Kidney glomerular epithelial cell (primary cell): ENCODE measurements around the gene CMTM2.
"Not testable (repeated sequence)": the region's sequence is repeated elsewhere in the genome, so short reads cannot be mapped to it uniquely, and the experiment has no call there.

Experiments
- DNase-seq: peaks from one replicate; lab custom pipeline; 2025; lab: John Stamatoyannopoulos, UW

CMTM2 gene

DNA sequence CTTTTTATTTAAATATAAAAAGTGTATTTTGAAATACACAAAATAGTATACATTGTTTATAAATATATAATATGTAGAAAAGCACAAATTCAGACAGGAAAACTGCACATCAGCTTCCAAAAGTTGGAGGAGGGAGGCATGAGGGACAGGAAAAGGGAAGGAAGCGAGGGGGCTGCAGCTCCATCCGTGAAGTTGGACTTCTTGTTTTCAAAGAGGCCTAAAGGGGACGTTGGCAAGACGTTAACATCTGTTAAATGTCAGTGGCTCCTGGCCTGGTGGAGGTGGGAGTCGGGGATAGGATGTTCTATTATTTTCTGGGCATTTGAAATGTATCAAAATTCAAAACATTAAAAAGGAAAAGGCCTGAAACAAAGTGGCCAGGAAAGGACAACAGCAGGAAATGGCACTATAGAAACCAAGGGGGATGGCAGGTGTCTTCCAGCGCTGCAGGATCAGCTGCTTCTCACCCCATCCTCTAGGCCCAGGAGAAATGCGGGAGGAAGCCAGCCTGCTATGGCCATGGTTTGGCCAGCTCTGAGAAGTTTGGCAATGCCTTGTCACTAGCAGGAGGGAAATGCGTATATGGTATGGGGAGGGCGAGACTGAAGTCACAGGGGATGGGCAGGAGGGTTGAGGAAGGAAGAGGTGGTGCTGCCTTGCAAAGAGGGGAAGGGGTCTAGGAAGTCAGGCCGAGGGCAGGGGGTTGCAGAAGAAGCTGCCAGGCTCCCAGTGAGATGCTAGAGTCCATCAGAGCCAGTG, 6.4 kb downstream of the CMTM2 start:
- no peak for DNase-seq

DNA sequence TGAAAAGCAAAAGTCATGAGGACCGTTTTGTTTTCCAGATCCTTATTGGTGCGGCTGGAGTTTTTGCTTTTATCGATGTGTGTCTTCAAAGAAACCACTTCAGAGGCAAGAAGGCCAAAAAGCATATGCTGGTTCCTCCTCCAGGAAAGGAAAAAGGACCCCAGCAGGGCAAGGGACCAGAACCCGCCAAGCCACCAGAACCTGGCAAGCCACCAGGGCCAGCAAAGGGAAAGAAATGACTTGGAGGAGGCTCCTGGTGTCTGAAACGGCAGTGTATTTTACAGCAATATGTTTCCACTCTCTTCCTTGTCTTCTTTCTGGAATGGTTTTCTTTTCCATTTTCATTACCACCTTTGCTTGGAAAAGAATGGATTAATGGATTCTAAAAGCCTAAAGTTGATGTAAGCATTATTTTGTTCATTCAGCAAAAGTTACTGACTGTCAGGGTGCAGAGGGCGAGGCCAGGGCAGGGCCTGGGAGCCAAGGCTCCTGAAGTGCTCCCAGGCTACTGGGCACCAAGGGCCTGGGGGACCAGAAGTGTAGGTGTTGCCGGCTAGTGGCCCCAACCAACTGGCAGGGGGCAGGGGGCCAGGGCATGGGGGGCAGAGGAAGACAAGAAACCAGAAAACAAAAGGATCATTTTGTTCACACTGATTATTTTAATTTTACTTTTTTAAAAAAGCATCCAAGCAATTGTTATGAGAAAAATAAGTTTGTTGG, 8.8 kb downstream of the CMTM2 start:
- DNase-seq: no peak

DNA sequence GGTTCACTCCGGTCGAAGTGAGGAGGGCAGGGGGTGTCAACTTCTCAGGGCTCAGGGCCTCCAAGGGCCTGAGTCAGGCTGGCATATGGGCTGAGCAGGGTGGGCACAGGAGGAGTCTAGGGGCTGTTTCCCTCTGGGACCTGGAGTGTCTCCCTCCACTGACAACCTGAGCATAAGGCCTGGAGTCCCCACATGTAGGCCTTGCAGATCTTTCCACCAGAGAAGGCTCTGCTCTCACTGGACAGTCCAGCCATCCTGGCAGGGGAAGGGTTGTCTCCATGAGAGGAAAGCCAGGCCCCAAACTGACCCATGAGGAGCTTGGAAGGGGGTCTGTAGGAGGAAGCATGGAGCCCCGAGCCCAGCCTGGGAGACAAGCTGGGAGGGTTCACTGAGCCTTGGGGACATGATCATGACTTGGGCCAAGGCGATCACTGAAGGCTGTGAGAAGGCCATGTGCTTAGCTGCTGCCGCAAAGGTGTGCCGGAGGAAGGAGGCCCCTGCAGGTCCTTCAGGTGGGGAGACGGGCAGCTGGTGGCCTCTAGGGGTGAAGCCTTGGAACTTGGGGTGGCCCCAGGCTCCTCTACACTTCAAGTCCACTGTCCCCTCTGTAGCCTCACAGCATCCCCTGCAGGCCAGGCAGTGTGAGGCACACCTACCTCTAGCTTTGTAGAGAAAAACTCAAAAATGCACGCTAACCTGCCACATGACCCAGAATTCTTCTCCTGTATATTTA, 9.9 kb downstream of the CMTM2 start:
- no peak for DNase-seq

DNA sequence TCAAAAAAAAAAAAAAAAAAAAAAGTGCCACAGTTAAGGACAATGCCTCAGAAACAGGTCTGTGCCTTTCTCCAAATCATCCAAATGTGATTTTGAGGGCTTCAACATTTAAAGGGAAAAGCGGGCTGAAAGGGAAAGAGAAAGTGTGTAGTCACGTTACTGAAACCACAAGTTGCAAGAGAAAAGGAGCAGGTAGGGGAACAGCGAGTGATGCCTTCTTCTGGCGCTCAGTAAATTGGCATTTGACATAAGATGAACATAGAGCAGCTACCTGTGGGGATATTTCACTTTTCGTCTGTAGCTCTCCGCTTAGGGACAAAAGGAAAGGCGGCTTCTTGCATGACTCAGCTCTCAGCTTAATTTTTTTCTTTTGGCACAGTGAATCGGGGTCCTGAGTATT, 11.1 kb downstream of the CMTM2 start:
- no peak for DNase-seq

DNA sequence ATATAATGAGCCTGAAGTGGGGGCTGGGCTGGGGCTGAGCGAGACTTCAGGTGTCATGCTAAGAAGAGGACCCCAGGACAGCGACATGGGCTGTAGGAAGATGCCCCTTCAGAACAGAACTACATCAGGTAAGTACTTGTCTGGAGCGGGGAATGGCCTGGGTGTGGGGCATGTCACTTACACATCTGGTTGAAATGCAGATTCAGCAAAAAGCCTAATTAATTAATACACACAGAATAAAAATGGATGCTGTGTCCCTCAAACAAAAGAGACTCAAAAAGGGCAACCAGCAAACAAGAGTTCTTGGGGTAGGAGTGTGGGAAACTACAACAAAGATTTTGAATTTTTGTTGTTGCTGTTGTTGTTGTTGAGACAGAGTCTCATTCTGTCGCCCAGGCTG, 11.8 kb downstream of the CMTM2 start:
- no peak for DNase-seq

DNA sequence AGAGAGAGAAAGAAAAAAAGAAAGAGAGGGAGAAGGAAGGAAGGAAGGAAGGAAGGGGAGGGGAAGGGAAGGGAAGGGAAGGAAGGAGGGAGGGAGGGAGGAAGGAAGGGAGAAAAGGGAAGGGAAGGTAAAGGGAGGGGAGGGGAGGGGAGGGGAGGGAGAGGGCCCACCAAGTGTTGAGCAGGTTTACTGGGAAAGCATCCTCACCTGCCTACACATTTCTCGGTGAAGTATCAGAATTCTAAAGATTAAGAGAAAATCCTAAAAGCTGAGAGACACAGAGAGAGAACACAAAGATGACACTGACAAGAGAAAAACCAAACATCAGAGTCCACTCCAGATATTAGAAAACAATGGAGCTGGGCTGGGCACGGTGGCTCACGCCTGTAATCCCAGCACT, 13.0 kb downstream of the CMTM2 start:
- DNase-seq: no peak

DNA sequence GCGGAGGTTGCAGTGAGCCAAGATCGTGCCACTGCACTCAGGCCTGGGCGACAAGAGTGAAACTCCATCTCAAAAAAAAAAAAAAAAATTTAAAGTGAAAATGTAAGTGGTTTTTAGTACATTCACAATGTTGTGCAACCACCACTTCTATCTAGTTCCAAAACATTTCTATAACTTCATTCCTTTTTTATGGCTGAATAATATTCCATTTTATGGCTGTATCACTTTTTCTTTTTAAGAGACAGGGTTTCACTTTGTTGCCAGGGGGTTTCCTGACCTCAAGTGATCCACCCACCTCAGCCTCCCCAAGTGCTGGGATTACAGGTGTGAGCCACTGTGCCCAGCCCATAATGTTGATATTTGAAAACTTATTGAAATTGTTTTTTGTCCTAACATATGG, 13.6 kb downstream of the CMTM2 start:
- DNase-seq: no peak

DNA sequence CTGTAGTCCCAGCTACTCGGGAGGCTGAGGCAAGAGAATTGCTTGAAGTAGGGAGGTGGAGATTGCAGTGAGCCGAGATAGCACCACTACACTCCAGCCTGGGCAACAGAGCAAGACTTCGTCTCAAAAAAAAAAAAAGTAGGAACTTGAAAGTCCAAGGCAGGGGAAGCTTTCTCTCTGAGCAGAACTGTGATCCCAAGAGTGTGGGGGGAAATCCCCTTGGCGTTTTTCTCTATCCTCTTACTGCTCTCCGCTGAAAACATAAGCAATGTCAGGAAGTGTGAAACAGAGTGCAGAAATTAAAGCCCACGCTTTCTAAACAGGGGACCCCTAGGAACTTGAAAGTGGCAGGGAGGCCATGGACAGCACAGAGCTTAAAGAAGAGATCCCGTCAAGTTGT, 15.5 kb downstream of the CMTM2 start:
- DNase-seq: no peak

DNA sequence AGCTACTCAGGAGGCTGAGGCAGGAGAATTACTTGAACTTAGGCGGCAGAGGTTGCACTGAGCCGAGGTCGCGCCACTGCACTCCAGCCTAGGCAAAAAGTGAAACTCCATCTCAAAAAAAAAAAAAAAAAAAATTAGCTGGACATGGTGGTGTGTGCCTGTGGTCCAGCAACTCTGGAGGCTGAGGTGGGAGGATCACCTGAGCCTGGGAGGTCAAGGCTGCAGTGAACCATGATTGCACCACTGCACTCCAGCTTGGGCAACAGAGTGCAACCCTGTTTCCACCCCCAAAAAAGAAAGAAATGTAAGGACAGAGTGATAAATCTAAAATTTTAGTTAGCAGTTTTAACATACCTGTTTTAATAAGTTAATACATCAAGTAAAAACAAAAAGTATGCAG, 17.3 kb downstream of the CMTM2 start:
- DNase-seq: not testable (repeated sequence)

DNA sequence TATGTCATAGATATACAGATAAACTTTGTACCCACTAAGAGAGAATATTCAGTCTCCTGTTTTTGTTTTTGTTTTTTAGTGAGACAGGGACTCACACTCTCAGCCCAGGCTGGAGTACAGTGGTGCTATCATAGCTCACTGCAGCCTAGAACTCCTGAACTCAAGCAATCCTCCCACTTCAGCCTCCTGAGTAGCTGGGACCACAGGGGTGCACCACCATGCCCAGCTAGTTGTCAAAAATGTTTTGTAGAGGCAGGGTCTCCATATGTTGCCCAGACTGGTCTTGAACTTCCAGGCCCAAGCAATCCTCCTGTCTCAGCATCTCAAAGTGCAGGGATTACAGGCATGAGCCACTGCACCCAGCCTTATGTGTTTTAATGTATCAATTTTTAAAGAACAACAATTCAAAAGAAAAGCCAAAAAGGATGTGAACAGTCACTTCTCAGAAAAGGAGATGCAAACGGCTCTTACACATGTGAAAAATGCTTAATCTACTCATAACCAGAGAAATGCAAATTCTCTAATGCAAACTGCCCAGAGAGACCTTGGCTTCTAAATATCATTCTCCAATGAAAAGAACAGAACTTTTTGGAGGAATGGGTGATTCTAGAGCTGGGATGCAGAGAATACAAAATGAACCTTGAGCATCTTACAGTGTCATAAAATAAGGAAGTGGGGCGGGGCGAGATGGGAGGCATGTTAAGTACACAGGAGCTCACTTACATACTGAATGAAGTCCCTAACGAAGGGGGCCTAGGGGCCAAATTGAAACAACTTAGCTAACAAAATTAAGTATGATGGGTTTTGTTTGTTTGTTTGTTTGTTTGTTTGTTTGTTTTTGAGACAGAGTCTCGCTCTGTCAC, 18.0 kb downstream of the CMTM2 start:
- no peak for DNase-seq

DNA sequence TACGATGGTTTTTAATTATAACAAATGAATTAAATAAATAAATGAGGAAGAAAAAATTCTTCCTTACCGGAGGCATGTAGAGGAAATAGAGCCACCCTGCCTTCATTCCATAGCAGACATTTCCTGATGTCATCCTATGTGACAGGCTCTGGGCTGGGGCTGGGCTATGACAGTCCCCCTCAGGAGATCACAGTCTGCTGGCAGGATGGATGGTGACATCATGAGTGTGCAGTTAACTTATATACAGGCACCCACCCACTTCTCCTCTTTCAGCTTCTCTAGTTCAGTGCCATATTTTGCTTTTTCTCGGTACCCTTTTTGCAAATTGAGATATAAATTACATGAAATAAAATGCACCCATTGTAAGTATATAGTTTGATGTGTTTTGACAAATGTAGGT, 18.8 kb downstream of the CMTM2 start:
- DNase-seq: no peak

DNA sequence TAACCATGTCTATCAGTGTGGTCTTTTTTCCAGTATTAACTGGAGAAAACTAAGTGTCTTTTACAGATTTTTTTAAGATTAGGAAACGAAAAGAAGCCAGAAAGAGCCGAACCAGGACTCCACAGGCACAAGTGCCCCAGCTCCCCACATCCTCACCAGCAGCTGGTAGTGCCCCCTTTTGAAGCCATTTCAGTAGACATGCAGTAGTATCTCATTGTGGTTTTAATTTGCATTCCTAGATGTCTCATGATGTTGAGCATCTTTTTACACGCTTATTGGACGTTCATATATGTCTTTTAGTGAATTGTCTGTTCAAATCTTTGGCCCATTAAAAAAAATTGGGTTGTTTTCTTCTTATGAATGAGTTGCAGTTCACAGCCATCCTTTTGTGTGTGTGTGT, 20.5 kb downstream of the CMTM2 start:
- no peak for DNase-seq

DNA sequence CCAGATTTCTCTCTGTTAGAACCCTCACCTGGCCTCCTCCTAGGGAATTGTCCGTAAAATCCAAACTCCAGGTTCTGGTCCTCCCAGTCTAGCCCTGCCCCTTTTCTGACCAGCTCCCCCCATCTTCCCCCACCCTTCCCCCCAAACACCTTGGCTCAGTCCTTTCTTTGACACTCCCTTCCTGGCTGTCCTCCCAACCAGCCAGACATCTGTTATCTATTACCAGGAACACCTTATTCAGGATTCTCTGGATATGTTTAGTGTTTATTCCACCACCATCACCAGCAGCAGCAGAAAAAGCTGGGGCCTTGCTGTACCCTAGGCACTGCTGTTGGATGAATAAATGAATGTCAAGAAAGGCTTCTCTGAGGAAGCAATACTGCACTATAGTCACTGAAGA, 21.2 kb downstream of the CMTM2 start:
- DNase-seq: no peak

DNA sequence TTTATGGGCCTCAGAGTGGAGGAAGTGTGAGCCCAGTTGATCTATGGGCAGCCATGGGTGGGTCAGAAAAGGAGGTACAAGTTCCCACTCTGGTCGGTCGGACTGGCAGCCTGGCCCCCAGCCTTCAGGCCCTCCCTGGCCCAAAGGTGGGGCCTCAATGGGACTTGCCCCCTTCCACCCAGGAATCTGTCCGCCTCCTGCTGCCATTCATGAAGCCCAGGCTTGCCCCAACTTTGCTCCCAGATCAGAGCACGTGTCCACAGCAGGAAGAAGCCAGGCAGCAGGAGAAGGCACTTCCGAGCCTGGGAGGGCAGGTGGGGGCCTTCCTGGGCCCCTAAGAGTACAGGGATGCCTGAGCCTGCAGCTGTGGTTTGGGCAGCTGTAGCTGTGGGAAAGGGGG, 22.2 kb downstream of the CMTM2 start:
- no peak for DNase-seq

DNA sequence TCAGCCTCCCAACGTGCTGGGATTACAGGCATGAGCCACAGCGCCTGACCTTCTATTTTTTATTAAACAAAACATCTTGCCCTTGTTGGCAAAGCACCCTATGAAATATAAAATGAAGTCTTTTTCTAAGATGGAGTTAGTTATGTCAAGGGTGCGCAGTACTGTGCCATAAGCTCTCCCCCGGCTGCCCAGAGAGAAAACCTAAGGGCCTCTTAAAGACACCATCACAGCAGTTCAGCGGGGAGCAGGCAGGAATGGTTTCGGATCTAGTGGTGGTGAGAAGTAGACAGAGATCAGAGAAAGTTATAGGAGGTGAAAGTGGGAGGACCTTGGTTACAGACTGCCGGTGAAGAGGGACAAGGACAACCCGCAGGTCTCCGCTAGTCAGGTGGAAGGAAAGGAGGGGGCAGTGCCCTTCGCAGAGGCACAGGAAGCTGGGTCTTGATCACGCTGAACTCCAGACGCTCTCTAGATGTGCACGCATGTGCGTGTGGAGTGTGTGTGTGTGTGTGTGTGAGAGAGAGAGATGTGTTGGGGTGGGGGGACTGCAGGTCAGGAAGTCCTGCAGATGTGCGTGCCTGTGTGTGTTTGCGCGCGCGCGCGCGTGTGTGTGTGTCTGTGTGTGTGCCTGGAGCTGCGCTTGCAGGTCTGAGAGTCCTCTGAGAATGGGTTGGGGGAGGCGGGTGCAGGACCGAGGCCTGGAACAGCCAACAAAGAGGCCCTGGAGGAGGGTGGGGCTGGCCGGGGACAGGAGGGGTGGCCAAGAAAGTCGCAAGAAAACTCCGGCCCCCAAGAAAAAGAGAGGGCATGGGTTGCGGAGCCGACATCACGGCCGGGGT, 24.5 kb downstream of the CMTM2 start:
- peak; percentile 47 for DNase-seq

DNA sequence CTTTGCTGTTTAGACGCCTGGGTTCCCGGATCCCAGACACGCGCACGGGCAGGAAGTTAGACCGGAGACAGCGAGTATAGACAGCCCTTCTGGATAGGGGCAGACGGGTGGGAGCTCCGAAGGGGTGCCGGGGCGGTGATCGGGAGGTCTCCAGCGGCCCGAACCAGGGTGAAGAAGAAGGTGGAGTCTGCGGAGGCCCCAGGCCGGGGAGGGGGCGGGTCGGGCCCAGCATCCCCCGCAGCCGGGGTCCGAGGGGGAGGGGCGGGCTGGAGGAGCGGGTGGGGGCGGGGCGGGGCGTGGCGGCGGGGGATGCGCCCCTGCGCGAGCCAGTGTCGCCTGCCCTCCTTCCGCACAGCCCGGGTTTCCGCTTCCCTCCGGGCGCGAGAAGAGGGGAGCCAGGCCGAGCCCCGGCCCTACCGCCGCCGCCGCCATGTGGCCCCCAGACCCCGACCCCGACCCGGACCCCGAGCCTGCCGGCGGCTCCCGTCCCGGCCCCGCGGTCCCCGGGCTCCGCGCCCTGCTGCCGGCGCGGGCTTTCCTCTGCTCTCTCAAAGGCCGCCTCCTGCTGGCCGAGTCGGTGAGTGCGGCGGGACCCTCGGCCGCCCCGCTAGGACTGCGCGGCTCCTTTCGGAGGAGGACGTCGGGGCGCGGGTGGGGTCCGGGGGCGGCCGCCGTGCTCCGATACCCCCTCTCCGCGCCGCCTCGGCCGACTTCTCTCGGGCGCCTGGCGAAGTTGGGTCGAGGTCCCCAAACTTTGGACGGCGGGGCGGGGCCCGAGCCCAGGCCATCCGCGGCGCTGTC, 25.3 kb downstream of the CMTM2 start, which contains the start of gene CMTM3:
Gene CMTM3, plus strand, starts transcription at position 329 of the 801 bp plus-strand sequence. Its CDS starts 102 bp downstream, at position 431.
- DNase-seq: peak; percentile 31

DNA sequence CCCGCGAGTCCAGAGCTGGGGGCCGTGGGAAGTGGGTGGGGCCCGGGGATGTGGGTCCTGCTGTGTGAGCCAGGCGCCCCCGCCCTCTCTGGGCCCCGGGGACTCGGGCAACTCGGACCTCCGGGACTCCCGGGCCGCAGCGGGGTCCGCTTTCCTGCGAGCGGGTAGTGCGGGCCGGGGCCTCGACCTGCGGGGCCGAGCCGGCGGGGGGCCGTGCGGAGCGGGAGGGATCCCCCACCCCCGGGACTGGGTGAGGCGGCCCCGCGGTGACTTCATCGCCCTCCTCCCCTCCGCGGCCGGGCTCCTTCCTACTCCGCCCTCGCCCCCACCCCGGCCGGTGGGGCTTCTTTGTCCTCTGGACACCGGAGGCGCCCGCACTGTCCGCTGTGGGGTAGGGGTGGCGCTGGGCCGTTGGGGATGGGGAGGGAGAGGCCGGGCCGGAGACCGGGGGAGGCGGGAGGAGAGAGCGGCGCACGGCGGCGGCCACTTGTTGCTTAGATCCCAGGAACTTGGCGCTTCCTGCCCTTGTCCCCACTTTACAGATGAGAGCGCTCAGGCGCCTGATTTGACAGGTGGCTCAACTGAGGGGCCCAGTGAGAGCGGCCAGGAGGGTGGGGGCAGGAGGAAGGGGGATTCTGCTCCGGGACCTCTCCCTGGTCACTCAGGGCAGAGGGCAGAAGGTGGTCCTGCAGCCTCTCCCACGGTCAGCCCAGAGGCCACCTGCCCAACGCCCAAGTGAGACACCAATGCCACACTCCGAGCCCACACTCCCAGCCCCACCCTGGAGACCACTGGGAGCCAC, 26.1 kb downstream of the CMTM2 start:
- DNase-seq: peak; percentile 10

DNA sequence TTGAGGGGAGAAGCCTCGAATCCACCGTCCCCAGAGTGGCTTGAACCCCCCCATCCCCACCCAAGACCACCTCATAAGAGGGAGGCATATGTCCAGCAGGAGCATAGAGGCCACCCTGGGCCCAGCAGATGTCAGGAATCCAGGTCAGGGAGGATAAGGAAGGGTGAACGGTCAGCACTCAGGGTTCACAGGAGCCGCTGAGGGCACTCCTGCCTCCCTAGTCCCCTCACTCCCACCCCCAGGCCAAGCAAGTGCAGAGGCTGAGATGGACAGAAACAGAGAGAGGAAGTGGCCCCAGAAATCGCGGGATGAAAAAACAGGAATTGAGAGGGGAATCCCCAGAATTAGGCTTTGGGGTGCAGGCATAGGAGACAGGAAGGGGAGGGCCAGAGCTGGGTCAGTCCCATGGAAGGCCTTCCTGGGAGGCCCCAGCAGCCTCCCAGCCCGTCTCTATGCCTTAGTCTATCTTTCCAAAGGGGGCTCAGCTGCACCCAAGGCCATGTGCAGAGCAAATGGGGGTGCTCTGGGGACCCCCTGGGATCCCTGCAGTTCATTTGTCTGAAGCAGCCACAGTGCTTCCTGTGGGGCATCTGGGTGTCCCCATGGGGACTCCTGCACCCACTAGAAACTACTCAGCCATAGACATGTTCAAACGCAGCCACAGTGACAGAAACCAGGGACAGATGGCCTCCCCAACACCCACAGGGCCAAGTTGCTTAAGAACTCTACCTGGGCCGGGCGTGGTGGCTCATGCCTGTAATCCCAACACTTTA, 26.9 kb downstream of the CMTM2 start:
- DNase-seq: no peak
